SH-SY5Y (cell line): ENCODE results near the gene WNT7A.

ENCODE experiments used
- GATA2 ChIP-seq: IDR thresholded peaks from 2 replicates; pipeline ENCODE4 v1.6.1; 2011; ENCODE audit warnings: mild to moderate bottlenecking, low read depth, low read length
- GATA3 ChIP-seq: IDR thresholded peaks from 2 replicates; pipeline ENCODE4 v1.6.1; 2011; ENCODE audit warnings: low read depth, mild to moderate bottlenecking, low read length, moderate library complexity

DNA sequence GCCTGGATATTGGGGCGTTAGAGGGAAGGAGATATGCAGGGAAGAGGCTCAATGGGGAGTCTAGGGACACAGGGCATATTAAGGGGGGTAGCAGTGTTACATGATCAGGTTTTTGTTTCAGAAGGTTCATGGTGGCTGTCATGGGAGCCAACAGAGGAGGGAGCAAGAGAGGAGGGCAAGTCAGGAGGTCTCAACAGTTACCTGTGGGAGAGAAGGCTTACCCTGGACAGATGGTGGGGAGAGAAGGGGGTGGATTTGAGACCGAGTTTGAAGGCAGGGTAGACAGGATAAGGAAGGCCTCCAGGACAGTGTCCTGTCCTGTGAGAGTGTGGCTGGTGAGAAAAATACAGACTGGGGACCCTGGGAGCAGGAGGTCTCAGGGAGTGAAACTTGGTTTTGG lies 3.8 kb upstream of the WNT7A start:
- TF ChIP-seq GATA2, result no peak
- TF ChIP-seq GATA3, result no peak
